GM19238 (cell line): Measurements from ENCODE around the gene MYO5B.

Experiments used
- DNase-seq: peaks from one replicate; pipeline ENCODE4 v3.0.0; 2011; ENCODE audit warnings: low spot score; ENCODE audit not compliant: insufficient read length

Gene MYO5B

GRCh38 chr18:49924293-49924983 lies 270.5 kb downstream of the MYO5B start:
- DNase-seq, result no peak

- DNase-seq, result no peak
Measured at GRCh38 chr18:49922228-49922627, 272.7 kb downstream of the MYO5B start.

- DNase-seq, result no peak
Measured at GRCh38 chr18:49921318-49921985, 273.5 kb downstream of the MYO5B start.

- DNase-seq, result no peak
Measured at GRCh38 chr18:49920731-49921130, 274.2 kb downstream of the MYO5B start.

GRCh38 chr18:49917742-49918141 lies 277.2 kb downstream of the MYO5B start:
- DNase-seq, result no peak

- no peak for DNase-seq
Measured at GRCh38 chr18:49915352-49915751, 279.6 kb downstream of the MYO5B start.

GRCh38 chr18:49913221-49913620 lies 281.7 kb downstream of the MYO5B start:
- no peak for DNase-seq

GRCh38 chr18:49911427-49911826 lies 283.5 kb downstream of the MYO5B start:
- no peak for DNase-seq

- DNase-seq, result no peak
Measured at GRCh38 chr18:49910986-49911385, 284.0 kb downstream of the MYO5B start.

- DNase-seq, result no peak
Measured at GRCh38 chr18:49910019-49910418, 284.9 kb downstream of the MYO5B start.

- DNase-seq, result no peak
Measured at GRCh38 chr18:49907346-49907929, 287.5 kb downstream of the MYO5B start.

GRCh38 chr18:49905771-49906170 lies 289.2 kb downstream of the MYO5B start:
- DNase-seq, result no peak

- no peak for DNase-seq
Measured at GRCh38 chr18:49904871-49905555, 289.9 kb downstream of the MYO5B start.

- no peak for DNase-seq
Measured at GRCh38 chr18:49901862-49902340, 293.0 kb downstream of the MYO5B start.

GRCh38 chr18:49899657-49900330 lies 295.2 kb downstream of the MYO5B start:
- DNase-seq, result no peak

- DNase-seq, result no peak
Measured at GRCh38 chr18:49898421-49898820, 296.5 kb downstream of the MYO5B start.

GRCh38 chr18:49894517-49895226 lies 300.3 kb downstream of the MYO5B start:
- DNase-seq, result no peak

- no peak for DNase-seq
Measured at GRCh38 chr18:49893036-49893435, 301.9 kb downstream of the MYO5B start.

- no peak for DNase-seq
Measured at GRCh38 chr18:49892148-49892924, 302.6 kb downstream of the MYO5B start.

GRCh38 chr18:49890041-49890440 lies 304.9 kb downstream of the MYO5B start:
- no peak for DNase-seq
